T1000 (cell line): Measurements from ENCODE around the gene TPCN1.

Experiments
- DNase-seq: peaks from one replicate; lab custom pipeline; 2025; ENCODE audit warnings: mixed read lengths; lab: John Stamatoyannopoulos, UW

Gene TPCN1

DNA sequence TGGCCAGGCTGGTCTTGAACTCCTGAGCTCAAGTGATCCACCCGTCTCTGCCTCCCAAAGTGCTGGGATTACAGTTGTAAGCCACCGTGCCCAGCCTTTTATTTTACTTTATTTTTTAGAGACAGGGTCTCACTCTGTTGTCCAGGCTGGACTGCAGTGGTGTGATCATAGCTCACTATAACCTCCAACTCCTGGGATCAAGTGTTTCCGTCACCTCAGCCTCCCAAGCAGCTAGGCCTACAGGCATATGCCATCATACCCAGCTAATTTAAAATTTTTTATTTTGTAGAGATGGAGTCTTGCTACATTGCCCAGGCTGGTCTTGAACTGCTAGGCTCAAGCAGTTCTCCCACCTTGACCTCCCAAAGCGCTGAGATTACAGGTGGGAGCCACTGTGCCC is 3.7 kb downstream of the TPCN1 start:
- DNase-seq, result no peak

DNA sequence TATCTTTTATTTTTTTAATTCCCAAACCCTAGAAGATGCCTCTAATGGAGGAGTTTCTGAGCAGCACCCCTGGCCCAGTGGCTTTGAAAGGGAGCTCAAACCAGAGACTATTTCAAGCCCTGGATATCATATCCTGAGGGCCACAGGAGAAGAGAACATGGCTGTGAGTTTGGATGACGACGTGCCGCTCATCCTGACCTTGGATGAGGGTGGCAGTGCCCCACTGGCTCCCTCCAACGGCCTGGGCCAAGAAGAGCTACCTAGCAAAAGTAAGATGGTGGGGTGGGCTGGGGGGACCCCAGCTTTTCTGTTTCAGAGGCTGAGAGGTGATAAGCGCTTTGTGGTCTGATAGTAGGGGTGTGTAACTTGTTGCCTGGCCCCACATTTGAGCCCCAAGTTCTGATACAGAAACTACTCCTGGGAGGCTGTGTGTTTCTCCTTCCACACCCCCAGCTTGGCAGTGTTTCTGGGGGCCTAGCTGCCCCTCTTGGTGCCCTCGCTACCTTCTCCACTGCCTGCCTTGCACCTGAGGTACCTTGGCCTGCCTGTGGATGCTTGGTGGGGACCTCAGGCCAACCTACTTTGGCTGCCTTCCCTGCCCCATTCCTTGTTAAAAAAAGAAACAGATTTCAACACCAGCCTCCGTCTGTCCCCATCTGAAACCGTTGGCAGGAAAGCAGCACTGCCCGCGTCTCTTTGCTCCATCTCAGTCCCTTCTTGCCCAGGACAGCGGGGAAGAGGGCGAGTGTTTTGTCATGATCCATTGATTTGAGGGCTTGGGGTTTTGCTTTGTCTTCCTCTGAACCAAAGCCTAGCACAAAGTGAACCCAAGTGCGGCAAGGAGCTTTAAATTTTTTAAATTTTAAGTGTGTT is 5.7 kb downstream of the TPCN1 start:
- no peak for DNase-seq

DNA sequence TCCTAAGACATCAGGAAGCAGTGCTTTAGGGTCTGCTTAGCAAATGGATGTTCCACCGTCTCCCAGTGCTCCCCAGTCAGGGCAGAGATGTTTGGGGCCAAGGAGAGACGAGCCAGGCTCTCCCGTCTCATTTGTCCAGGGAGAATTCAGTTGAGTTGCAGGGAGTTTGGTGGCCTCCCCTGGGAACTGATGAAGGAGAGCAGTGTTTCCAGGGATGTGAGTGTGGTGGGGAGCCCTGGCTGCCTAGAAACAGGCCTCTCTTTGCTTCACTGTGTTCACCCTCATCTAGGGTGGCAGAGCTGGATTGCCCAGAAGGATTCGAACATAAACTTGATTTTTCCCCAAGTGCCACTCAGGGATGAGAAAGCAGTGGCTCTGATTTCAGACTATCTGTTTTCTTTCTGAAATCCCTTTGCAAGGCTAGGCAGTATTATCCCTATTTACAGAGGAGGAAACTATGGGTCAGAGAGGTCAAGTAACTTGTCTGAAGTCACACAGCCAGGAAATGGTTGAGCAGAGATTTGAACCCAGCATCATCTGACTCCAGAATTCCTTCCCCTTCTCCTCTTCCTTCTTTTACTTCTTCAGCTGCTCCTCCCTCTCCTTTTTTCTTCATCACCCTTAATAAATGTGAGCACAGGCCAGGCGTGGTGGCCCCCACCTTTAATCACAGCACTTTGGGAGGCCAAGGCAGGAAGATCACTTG is 6.6 kb downstream of the TPCN1 start:
- no peak for DNase-seq

DNA sequence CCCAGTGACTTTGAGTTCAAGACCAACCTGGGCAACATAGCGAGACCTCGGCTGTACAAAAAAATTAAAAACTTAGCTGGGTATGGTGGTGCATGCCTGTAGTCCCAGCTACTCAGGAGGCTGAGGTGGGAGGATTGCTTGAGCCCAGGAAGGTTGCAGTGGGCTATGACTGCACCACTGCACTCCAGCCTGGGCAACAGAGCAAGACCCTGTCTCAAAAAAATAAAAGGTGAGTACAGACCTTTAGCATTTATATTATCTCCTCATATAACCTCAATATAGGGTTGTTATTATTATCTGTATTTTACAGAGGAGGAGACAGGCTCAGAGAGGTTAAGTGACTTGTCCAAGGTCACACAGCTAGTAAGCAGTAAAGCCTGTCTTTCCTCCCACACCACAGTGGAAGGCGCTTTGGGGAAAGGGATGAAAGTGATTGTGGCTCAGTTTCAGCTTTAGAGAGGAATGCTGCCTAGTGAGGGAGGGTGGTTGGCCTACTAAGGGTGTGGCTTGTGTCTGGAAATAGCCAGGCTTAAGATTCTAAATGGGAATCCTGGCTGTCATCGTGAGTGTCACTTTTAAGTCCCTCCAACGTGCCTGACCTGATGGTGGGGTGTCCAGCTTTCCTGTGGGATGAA is 7.2 kb downstream of the TPCN1 start:
- no peak for DNase-seq

DNA sequence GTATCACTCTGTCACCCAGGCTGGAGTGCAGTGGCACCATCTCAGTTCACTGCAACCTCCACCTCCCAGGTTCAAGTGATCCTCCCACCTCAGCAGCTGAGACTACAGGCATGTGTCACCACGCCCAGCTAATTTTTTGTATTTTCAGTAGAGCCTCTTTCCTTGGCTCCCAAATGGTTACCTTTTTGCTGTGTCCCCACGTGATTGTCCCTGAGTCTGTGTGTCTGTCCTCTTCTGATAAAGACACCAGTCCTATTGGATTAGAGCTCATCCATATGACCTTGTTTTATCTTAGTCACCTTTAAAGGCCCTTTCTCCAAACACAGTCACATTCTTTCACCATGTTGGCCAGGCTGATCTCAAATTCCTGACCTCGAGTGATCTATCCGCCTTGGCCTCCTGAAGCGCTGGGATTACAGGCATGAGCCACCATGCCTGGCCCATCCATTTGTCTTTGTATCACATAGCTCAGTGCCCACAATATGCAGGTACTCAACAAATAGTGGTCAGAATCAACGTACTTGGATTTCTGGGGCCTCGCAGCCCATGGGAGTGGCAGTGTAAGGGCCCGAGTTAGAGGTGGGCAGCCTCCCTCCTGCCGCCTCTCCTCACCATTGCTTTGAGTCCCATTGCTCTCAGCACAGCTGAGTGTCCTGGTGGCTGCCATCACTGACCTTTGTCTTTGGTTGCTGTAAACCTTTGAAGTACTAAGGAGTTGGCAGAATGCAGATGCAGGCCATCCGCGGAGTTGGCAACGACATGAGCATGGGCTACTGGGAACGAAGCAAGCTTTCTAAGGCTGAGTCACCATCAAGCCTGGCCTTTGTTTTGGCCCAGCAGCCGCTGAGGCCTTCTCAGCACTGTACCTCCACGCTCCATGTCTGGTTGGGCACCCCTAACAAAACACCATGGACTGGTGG is 9.3 kb downstream of the TPCN1 start:
- DNase-seq, result no peak

DNA sequence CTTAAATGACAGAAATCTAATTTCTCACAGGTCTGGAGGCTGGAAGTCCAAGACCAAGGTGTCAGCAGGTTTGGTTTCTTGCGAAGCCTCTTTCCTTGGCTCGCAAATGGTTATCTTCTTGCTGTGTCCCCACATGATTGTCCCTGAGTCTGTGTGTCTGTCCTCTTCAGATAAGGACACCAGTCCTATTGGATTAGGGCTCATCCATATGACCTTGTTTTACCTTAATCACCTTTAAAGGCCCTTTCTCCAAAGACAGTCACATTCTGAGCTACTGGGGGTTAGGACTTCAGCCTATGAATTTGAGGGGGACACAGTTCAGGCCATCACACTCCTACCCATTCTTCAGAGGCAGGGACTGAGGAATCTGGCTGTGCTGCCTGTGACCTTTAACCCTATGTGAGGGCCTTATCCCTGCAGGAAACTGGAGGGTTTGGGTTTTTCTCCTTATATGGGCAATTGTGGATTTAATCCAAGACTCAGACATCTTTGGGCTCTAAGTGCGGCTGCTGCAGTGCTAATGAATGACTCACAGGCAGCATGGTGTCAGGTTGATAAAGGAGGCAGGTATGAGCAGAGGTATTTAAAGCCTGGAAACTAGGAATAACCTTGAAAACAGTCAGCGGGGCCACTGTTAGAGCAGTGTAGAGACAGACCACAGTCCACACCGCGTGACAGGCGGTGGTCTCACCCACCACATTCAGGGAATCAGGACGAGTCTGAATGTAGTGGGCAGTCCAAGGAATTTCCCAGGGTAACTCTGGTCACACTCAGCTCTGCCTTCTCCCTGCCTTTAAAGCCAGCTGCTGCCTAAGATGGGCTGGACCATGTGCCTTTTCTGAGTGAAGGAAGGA is 10.2 kb downstream of the TPCN1 start:
- no peak for DNase-seq

DNA sequence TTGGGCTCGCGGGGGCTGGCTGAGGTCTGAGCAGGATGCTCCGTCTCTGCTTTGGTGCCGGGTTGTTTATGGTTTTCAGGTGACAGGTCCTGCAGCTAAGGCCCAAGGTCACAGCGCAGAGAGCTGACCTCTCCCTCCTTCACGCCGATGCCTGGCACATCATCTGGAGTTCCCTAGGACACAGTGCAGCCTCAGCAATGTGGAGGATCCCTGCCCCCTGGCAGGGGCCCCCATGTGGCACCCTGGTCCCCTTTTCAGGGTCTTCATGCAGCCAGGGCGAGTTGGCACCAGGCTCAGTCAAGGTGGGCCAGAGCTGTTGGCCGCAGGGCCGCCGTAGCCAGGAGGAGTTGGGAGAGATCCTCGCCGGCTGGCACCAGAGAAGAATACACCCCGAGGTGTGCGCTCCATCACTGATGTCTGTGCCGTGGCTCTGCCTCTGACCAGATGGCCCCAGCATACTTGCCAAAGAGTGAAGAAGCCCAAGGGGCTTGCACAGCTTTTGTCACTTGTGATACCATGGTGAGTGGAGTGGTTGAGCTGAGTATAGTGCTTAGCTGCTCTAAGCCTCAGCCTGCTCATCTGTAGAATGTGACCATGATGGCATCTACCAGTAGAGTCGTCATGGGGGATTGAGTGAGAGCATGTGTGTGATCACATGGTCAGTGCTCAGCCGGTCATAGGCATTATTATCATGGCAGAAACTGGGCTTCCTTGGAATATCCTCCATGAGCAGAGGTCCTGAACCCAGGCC is 11.0 kb downstream of the TPCN1 start:
- no peak for DNase-seq

DNA sequence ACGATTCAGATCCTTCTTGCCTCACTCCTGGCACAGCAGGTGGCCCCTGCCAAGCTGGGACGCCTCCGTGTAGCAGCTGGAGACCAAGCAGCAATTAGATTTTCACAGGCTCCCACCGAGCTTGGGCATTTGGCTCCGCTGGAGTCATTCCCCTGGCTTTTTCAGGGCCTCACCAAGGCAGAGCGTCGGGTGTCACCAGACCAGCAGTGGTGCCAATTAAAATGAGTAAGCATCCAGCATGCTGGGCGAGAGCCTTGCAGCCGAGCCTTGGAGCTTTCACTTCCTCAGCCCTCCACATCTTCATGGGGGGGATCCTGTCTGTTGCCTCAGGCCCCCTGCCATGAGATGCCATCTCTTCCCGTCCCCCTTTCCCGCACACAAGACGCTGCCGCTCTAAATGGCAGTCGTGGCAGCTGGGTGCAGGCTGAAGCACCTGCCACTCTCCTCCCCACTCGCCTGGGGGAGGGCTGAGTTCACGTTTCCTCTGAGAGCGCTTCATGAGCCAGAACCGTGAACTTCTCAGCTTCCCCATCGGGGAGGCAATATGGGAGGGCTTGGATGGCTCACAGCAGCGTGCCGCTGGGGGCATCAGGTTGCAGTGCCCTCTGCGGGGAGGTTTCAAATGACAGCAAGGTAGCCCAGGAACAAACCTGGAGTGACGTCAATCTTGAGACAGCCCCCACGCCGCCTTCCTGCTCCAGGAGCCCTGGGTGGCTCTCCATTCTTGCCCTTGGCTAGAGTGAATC is 11.7 kb downstream of the TPCN1 start:
- DNase-seq, result no peak

DNA sequence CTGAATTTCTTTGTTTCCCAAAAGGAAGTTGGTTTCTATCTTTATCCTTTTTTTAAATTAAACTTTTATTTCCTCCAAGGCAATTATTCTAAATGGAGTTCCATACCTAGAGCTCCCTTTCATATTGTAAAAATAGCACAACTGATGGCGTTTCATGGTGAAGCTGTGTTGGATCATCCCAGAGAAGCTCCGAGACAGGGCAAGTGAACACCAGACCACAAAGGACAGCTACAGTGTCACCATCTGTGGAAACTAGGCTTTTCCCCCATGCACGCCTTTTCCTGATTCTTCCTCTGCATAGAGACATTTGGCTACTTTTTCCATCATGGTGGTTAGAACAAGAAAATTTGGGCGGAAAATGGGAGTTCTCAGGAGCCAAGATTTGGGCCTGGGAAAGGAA is 12.7 kb downstream of the TPCN1 start:
- DNase-seq, result no peak

DNA sequence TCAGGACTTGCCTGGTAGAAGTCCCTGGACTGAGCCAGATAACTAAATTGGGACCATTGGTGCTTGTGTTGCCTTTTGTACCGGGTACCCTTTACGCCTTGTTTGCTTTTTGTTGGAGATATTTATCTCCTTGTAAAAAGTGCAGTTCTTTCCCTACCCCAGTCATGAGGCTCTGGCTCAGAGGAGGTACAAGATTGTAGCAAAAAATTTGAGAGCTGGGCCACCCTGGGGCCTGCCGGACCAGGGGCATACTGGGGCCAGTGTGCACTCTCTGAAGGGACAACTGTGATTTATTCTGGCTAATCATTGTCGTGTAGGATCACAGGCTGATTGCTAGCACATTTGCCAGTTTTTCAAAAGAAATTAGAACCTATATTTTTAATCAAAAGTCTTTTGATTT is 13.2 kb downstream of the TPCN1 start:
- DNase-seq, result no peak

DNA sequence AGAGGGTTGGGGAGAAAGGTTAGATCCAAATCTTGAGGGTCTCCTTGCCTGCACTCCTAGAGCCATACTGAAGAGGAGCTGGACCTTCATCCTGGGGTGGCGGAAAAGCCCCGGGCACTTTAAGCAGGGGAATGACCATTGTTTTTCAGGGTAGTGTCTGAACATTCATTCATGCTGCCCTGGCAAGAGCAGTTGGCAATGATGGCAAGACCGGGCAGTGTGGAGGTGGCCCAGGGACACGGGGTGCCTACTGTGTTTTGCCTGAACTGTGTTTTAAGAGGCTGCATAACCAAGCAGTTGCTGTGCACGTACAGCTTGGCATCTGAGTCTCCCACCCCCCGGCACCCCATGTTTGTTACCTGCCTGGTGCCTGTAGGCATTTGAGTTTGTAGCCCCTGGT is 14.7 kb downstream of the TPCN1 start:
- no peak for DNase-seq

DNA sequence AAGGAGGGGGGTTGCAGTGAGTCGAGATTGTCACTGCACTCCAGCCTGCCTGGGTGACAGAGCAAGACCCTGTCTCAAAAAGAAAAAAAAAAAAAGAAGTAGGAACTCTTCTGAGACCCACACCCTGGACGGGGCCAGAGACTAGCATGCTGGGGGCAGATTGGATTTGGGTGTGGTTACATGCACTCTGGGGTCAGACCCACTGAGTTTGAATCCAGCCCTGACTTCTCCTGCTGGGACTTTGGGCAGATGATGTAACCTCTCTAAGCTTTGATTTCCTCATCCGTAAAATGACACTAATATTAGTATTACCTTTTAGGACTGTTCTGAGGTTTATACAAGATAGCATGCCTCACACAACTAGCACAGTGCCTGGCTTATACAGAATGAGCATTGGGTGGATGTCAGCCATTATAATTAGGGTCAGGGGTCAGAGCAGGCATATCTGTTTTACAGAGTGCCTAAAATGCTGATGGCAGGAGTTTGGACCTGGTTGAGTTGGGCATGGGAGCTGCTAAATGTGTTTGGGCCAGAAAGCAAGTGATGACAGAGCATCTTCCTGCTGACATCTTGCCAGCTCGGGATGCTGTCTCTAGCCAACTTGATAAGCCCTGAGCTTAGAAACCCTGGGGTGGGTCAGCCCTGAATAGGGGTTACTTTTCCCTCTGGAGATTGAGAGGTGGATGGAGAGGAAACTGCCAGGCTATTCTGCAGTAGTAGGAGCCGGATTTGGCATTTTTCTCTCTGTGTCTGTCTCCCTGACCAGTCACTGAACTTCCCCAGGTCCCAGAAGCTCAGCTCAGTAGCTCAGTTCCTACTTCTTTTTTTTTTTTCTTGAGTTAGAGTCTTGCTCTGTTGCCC is 15.5 kb downstream of the TPCN1 start:
- no peak for DNase-seq

DNA sequence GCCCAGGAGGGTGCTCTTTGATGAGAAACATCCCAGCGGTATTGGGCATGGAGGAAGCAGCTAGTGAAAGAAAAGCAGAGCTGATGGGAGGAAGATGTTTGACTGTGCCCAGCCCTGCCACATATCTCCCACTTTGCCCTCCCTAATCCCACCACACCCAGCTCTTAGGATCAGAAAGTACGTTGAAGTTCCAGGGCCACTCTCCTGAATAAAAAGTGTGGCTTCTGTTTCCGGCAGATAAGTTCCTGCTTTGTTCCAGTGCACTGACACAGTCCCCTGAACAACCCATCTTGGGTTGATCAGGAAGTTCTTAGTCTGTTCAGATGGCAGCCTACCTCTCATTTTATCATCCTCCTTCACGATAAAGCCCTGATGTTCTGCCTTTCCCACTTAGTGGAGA is 16.5 kb downstream of the TPCN1 start:
- no peak for DNase-seq

DNA sequence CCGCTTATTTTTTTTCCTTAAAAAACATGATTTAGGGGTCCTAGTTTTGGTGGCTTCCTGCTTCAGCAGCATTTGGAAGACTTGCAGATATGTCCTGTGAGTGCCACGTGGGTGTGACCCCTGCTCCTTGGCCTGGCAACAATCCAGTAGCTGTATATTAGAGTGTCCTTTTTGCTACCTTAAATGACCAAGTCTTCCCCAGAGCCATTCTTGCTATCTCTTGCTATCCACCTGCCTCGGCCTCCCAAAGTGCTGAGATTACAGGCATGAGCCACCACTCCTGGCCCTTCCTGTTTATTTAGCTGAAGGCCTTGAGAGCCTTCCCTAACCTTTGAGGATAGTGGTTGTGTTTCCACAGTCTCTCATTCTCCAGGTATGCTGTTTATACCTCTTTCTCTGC is 17.0 kb downstream of the TPCN1 start:
- no peak for DNase-seq

DNA sequence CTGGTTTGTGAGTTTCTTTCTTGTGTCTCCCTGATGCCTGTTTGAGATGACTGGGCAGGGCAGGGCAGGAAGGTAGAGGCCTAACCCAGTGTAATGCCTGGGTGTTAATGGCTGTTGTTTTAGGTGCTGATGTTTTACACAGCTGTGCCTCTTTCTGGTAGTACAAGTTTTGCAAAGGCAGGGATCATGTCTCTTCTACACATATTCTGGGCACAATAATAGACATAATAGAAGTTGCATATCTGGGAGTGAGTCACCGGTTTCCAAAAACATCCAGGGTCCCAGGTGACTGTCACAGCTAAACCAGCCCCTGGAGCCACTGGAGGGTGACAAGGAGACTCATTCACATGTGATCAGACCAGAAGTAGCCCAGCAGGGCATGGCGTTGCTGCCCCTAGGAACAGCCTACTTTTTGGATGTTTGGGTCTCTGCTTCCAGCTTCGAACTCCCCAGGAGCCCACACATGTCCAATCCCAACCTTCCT is 18.1 kb downstream of the TPCN1 start:
- no peak for DNase-seq

DNA sequence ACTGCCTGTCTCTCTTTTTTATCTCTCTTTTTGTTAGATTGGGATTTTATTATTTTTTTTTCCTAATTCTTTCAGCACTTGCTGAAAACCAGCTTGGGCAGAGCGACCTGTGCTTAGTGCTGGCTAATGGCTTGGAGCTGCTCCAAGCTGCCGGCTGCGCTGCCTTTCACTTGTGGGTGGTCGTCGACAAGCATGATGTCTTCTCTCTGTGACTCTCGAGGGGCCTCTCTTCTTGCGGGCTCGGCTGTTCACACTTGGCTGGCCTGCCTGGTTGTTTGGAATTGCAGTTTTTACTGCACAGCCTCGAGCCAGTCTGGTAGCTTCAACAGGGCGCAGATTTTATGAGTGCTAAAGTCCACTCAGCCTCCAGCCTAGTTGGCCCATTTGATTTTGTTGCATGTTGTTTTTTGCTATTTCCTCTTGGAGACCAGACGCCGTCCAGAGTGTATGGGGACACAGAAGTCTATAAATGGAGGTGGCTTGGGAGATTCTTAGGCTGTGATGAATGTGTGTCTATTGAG is 18.6 kb downstream of the TPCN1 start:
- no peak for DNase-seq

DNA sequence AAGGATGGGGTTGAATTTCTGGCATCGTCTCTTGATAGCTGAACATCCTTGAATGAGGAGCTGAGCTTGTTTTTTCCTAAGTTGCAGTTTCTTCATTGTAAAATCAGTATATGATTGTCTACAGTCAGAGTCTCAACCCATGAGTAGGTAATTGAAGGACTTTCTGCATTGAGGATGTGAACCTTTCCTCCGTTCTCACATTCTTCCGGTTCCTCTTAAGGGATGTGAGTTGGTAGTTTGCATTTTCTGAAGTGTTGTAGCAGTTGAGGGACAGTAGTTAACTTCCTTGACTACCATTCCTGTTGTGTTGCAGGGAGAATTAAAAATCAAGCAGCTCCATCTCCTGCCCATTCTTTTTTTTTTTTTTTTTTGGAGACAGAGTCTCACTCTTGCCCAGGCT is 19.1 kb downstream of the TPCN1 start:
- DNase-seq, result no peak
